HepG2 (cell line): ENCODE measurements around the gene ABL2. TPM values are rescaled to one million over a fixed set of nuclear protein-coding genes. Genes with fewer than 3 reads are reported as not detected.

ENCODE experiments used
- AGO1 ChIP-seq: fragments of 200-400 bp; formaldehyde crosslinking; IDR thresholded peaks from 2 replicates; pipeline ENCODE4 v1.6.1; 2017; ENCODE audit warnings: mild to moderate bottlenecking, low read depth, low read length, moderate library complexity; ENCODE audit not compliant: poor library complexity, severe bottlenecking
- BCLAF1 ChIP-seq: fragments of 450-650 bp; IDR thresholded peaks from 2 replicates; pipeline ENCODE4 v1.6.1; 2017; ENCODE audit warnings: mild to moderate bottlenecking
- EED ChIP-seq: sonication (generic); formaldehyde crosslinking; IDR thresholded peaks from 2 replicates; pipeline ENCODE4 v1.5.0; 2020; ENCODE audit warnings: mild to moderate bottlenecking, missing genetic modification reagents
- FOSL1 ChIP-seq: sonication (generic); formaldehyde crosslinking; IDR thresholded peaks from 2 replicates; pipeline ENCODE4 v1.9.0; 2021; ENCODE audit warnings: missing genetic modification reagents, borderline replicate concordance
- HNRNPK ChIP-seq: fragments of 200-400 bp; formaldehyde crosslinking; IDR thresholded peaks from 2 replicates; pipeline ENCODE4 v1.6.1; 2018; ENCODE audit warnings: low read length, low read depth, moderate library complexity, mild to moderate bottlenecking; ENCODE audit not compliant: poor library complexity, severe bottlenecking
- HOXA3 ChIP-seq: sonication (generic); formaldehyde crosslinking; IDR thresholded peaks from 2 replicates; pipeline ENCODE4 v1.5.0; 2020; ENCODE audit warnings: missing genetic modification reagents
- LBX2 ChIP-seq: sonication (generic); formaldehyde crosslinking; IDR thresholded peaks from 2 replicates; pipeline ENCODE4 v1.5.0; 2020; ENCODE audit warnings: missing genetic modification reagents, mild to moderate bottlenecking, borderline replicate concordance
- MED1 ChIP-seq: sonication (generic); formaldehyde crosslinking; IDR thresholded peaks from 2 replicates; pipeline ENCODE4 v1.4.0; 2020; ENCODE audit warnings: missing genetic modification reagents
- SAFB2 ChIP-seq: sonication (generic); formaldehyde crosslinking; IDR thresholded peaks from 2 replicates; pipeline ENCODE4 v1.5.1; 2020; ENCODE audit warnings: missing genetic modification reagents, low read depth, mild to moderate bottlenecking, borderline replicate concordance
- ZNF24 ChIP-seq: fragments of 450-650 bp; IDR thresholded peaks from 2 replicates; pipeline ENCODE4 v1.6.1; 2017; ENCODE audit warnings: antibody characterized with exemption, mild to moderate bottlenecking
- ZNF280D ChIP-seq: sonication (generic); formaldehyde crosslinking; IDR thresholded peaks from 2 replicates; pipeline ENCODE4 v1.5.1; 2020; ENCODE audit warnings: mild to moderate bottlenecking, missing genetic modification reagents
- ZNF296 ChIP-seq: sonication (generic); formaldehyde crosslinking; conservative IDR thresholded peaks from 2 replicates; pipeline ENCODE4 v1.5.0; 2020; ENCODE audit warnings: mild to moderate bottlenecking, missing genetic modification reagents
- ZNF30 ChIP-seq: sonication (generic); formaldehyde crosslinking; IDR thresholded peaks from 2 replicates; pipeline ENCODE4 v1.5.0; 2020; ENCODE audit warnings: mild to moderate bottlenecking, missing genetic modification reagents
- polyA plus RNA-seq, 8 experiments: library from polyadenylated mRNA; depleted of rRNA in 3 of 8; stranded (reverse) in 7 of 8; unstranded in 1 of 8; fragments of >200 nt; fragmentation: Illumina TruSeq in 4 of 8; extraction: Trizol in 4 of 8; gene quantifications; 2 replicates each; pipeline versions ENCODE4 v1.2.1 to v1.2.3, GENCODE V29; 2011 to 2016; ENCODE audit warnings: low read depth in 4 of 8, missing spikeins in 1 of 8, mixed read lengths in 1 of 8; ENCODE audit not compliant: insufficient read depth in 1 of 8
- total RNA-seq, 5 experiments: library from RNA; depleted of rRNA; stranded (reverse); fragments of >200 nt; fragmentation: Illumina TruSeq; extraction: Trizol; gene quantifications; 2 replicates each; pipeline ENCODE4 v1.2.3, GENCODE V29; 2016; ENCODE audit warnings: low read depth in 1 of 5
- TF ChIP-seq, protein P1 (sequence below): IDR thresholded peaks from 2 replicates; pipeline ENCODE4 v1.6.1; 2016; ENCODE audit warnings: low read depth, borderline replicate concordance
- TF ChIP-seq, protein P2 (sequence below): fragments of 450-650 bp; IDR thresholded peaks from 2 replicates; pipeline ENCODE4 v1.6.1; 2016
- TF ChIP-seq, protein P3 (sequence below): sonication (generic); formaldehyde crosslinking; IDR thresholded peaks from 2 replicates; pipeline ENCODE4 v1.8.1; 2023; ENCODE audit warnings: mild to moderate bottlenecking, missing genetic modification reagents, borderline replicate concordance

ABL2 gene
- total and polyA plus RNA-seq, 2 of the 13 experiments (the other 11 are each of a cell fraction or from before 2014, with no cell fraction given): 5.8 to 6.0 TPM

GRCh38 chr1:179082333-179082998 is 147.0 kb downstream of the ABL2 start (continued):
- TF ChIP-seq FOSL1 (CRISPR knock-in tag) (no peak), ZNF24 (no peak), ZNF296 (CRISPR knock-in tag) (0 out of 2 replicates have a peak, but pooled peaks have one; percentile 11), ZNF280D (0 out of 2 replicates have a peak, but pooled peaks have one; percentile 44), HNRNPK (peak; percentile 14), MED1 (CRISPR knock-in tag) (peak; percentile 18; the same call in 1 of the 2 replicates), HOXA3 (CRISPR knock-in tag) (peak; percentile 20; the same call in 1 of the 2 replicates), AGO1 (peak; percentile 4), ZNF30 (CRISPR knock-in tag) (no peak), LBX2 (CRISPR knock-in tag) (0 out of 2 replicates have a peak, but pooled peaks have one; percentile 56), SAFB2 (0 out of 2 replicates have a peak, but pooled peaks have one; percentile 9), EED (CRISPR knock-in tag) (0 out of 2 replicates have a peak, but pooled peaks have one; percentile 27), BCLAF1 (no peak)
- TF ChIP-seq, protein P1, sequence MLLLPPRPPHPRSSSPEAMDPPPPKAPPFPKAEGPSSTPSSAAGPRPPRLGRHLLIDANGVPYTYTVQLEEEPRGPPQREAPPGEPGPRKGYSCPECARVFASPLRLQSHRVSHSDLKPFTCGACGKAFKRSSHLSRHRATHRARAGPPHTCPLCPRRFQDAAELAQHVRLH (CRISPR knock-in tag): no peak
- TF ChIP-seq, protein P2, sequence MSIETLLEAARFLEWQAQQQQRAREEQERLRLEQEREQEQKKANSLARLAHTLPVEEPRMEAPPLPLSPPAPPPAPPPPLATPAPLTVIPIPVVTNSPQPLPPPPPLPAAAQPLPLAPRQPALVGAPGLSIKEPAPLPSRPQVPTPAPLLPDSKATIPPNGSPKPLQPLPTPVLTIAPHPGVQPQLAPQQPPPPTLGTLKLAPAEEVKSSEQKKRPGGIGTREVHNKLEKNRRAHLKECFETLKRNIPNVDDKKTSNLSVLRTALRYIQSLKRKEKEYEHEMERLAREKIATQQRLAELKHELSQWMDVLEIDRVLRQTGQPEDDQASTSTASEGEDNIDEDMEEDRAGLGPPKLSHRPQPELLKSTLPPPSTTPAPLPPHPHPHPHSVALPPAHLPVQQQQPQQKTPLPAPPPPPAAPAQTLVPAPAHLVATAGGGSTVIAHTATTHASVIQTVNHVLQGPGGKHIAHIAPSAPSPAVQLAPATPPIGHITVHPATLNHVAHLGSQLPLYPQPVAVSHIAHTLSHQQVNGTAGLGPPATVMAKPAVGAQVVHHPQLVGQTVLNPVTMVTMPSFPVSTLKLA: peak; percentile 10; the same call in 1 of the 2 replicates
- TF ChIP-seq, protein P3, sequence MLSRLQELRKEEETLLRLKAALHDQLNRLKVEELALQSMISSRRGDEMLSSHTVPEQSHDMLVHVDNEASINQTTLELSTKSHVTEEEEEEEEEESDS (CRISPR knock-in tag): no peak
